ENCODE data around the gene TEX11.

GRCh38 chrX:70755850-70756249 is 152.7 kb downstream of the TEX11 start:
- TF ChIP-seq, protein P1, sequence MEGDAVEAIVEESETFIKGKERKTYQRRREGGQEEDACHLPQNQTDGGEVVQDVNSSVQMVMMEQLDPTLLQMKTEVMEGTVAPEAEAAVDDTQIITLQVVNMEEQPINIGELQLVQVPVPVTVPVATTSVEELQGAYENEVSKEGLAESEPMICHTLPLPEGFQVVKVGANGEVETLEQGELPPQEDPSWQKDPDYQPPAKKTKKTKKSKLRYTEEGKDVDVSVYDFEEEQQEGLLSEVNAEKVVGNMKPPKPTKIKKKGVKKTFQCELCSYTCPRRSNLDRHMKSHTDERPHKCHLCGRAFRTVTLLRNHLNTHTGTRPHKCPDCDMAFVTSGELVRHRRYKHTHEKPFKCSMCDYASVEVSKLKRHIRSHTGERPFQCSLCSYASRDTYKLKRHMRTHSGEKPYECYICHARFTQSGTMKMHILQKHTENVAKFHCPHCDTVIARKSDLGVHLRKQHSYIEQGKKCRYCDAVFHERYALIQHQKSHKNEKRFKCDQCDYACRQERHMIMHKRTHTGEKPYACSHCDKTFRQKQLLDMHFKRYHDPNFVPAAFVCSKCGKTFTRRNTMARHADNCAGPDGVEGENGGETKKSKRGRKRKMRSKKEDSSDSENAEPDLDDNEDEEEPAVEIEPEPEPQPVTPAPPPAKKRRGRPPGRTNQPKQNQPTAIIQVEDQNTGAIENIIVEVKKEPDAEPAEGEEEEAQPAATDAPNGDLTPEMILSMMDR (conservative IDR thresholded peaks at IDR 0.05; ENCODE audit: low read depth, low read length): no peak
- no peak for TF ChIP-seq EZH2 (IDR thresholded peaks at IDR 0.05; ENCODE audit: borderline replicate concordance, low read depth, low read length, poor library complexity, severe bottlenecking)
